K562 (cell line): ENCODE results near the gene ZSWIM8. TPM values are rescaled to one million over a fixed set of nuclear protein-coding genes. Genes with fewer than 3 reads are reported as not detected.
A peak's percentile ranks its signal among the peaks of the same experiment; 100 is the strongest.

Source experiments
- BRF1 ChIP-seq: IDR thresholded peaks from 3 replicates; pipeline ENCODE4 v1.6.1; 2011; ENCODE audit warnings: borderline replicate concordance, mild to moderate bottlenecking; ENCODE audit not compliant: insufficient read length; ENCODE audit errors: extremely low read depth
- EP300 ChIP-seq: IDR thresholded peaks from 2 replicates; pipeline ENCODE4 v1.6.1; 2012; ENCODE audit warnings: low read length, improper control_type of control experiment
- KDM2B ChIP-seq: fragments of 250-450 bp; sonication (Bioruptor Pico); IDR thresholded peaks from 2 replicates; pipeline ENCODE4 v1.8.0; 2021; ENCODE audit warnings: mild to moderate bottlenecking, moderate library complexity
- MAFF ChIP-seq: IDR thresholded peaks from 2 replicates; pipeline ENCODE4 v1.6.1; 2012; ENCODE audit warnings: low read length, improper control_type of control experiment
- NR2F6 ChIP-seq: fragments of 450-650 bp; formaldehyde crosslinking; IDR thresholded peaks from 2 replicates; pipeline ENCODE4 v1.4.0; 2020; ENCODE audit warnings: mild to moderate bottlenecking
- SMAD2 ChIP-seq: fragments of 150-350 bp; IDR thresholded peaks from 2 replicates; pipeline ENCODE4 v1.6.1; 2014; ENCODE audit warnings: low read depth, mild to moderate bottlenecking, low read length
- polyA plus RNA-seq, 8 experiments: library from polyadenylated mRNA; depleted of rRNA in 4 of 8; stranded (reverse) in 5 of 8; unstranded in 3 of 8; fragments of >200 nt; fragmentation: Nextera tagmentation in 2 of 8; fragmentation: Illumina TruSeq in 1 of 8; extraction: Ambion mirVana in 2 of 8; extraction: Trizol in 1 of 8; gene quantifications; 2 replicates each; pipeline versions ENCODE4 v1.2.1 to v1.2.3, GENCODE V29; 2011 to 2014; ENCODE audit warnings: inconsistent platforms in 1 of 8, missing spikeins in 1 of 8
- total RNA-seq, 7 experiments: library from RNA; depleted of rRNA in 6 of 7; stranded (reverse); fragments of >200 nt in 6 of 7; fragmentation: Illumina TruSeq in 2 of 7; extraction: Trizol in 2 of 7; gene quantifications; 2 replicates each; pipeline versions ENCODE4 v1.2.1 to v1.2.3, GENCODE V29; 2011 to 2021; ENCODE audit warnings: low replicate concordance in 1 of 7
- TF ChIP-seq, protein P1 (sequence below), 2 experiments: fragments of 150-350 bp in 1 of 2; IDR thresholded peaks; 2 replicates each; pipeline ENCODE4 v1.6.1; 2012 to 2016; ENCODE audit warnings: low read depth in 2 of 2, low read length in 2 of 2, mild to moderate bottlenecking in 1 of 2, moderate library complexity in 1 of 2
- TF ChIP-seq, protein P2 (sequence below): sonication (generic); formaldehyde crosslinking; IDR thresholded peaks from 2 replicates; pipeline ENCODE4 v1.8.0; 2022; ENCODE audit warnings: mild to moderate bottlenecking, missing genetic modification reagents
- TF ChIP-seq, protein P3 (sequence below): fragments of 250-450 bp; sonication (Bioruptor Pico); IDR thresholded peaks from 2 replicates; pipeline ENCODE4 v1.6.1; 2021; ENCODE audit warnings: mild to moderate bottlenecking
- TF ChIP-seq, protein P4 (sequence below): fragments of 450-650 bp; IDR thresholded peaks from 2 replicates; pipeline ENCODE4 v1.6.1; 2016
- TF ChIP-seq, protein P5 (sequence below): fragments of 200-800 bp; sonication (Bioruptor generic); IDR thresholded peaks from 2 replicates; pipeline ENCODE4 v1.6.1; 2016; ENCODE audit warnings: missing genetic modification characterization, missing compliant biosample characterization
- TF ChIP-seq, protein P6 (sequence below): sonication (generic); IDR thresholded peaks from 2 replicates; pipeline ENCODE4 v1.6.1; 2016

The ZSWIM8 gene
- total and polyA plus RNA-seq, 9 of the 15 experiments (the other 6 are each of a cell fraction or from before 2014, with no cell fraction given): 5.6 to 47.8 (median 26.7) TPM

DNA sequence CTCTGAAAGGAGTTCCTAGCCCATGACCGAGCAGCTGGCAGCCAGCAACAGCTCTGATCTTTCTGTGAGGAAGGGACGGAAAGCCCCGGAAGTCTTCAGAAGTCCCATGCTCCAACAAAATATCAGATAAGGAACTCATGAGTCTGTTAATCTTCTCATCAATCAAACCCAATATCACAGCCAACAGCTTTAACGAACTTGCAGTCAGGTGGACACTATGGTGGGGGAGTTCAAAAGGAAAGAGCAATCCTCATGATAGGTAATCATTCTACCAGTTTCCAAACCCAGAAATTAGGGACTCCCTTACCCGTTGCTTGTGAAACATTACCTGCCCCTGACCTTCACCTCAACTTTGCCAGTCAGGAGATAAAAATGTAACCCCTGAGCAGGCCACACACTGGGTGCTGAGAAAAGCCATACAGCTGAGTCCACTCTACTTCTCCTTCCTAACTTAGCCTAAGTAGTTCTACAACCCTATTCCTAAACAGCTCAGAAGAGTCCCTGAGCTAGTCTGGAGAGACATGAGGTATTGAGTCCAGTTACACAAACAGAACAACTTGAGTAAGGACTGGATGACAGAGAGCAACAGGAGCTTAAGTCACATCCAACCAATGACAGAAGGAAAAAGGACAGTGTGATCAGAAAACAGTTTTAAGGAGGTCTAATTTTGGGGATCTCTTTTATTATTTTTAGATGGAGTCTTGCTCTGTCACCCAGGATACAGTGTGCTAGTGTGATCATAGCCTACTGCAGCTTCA lies 23.8 kb downstream of the ZSWIM8 start (continued):
- TF ChIP-seq, protein P1, sequence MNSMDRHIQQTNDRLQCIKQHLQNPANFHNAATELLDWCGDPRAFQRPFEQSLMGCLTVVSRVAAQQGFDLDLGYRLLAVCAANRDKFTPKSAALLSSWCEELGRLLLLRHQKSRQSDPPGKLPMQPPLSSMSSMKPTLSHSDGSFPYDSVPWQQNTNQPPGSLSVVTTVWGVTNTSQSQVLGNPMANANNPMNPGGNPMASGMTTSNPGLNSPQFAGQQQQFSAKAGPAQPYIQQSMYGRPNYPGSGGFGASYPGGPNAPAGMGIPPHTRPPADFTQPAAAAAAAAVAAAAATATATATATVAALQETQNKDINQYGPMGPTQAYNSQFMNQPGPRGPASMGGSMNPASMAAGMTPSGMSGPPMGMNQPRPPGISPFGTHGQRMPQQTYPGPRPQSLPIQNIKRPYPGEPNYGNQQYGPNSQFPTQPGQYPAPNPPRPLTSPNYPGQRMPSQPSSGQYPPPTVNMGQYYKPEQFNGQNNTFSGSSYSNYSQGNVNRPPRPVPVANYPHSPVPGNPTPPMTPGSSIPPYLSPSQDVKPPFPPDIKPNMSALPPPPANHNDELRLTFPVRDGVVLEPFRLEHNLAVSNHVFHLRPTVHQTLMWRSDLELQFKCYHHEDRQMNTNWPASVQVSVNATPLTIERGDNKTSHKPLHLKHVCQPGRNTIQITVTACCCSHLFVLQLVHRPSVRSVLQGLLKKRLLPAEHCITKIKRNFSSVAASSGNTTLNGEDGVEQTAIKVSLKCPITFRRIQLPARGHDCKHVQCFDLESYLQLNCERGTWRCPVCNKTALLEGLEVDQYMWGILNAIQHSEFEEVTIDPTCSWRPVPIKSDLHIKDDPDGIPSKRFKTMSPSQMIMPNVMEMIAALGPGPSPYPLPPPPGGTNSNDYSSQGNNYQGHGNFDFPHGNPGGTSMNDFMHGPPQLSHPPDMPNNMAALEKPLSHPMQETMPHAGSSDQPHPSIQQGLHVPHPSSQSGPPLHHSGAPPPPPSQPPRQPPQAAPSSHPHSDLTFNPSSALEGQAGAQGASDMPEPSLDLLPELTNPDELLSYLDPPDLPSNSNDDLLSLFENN (IDR thresholded peaks at IDR 0.05; ENCODE audit: low read depth in 2 of 2, low read length in 2 of 2): no peak
- TF ChIP-seq KDM2B (CRISPR knock-in tag) (no peak), SMAD2 (no peak), EP300 (peak; percentile 76), BRF1 (no peak), NR2F6 (CRISPR knock-in tag) (no peak), MAFF (no peak)
- TF ChIP-seq, protein P2, sequence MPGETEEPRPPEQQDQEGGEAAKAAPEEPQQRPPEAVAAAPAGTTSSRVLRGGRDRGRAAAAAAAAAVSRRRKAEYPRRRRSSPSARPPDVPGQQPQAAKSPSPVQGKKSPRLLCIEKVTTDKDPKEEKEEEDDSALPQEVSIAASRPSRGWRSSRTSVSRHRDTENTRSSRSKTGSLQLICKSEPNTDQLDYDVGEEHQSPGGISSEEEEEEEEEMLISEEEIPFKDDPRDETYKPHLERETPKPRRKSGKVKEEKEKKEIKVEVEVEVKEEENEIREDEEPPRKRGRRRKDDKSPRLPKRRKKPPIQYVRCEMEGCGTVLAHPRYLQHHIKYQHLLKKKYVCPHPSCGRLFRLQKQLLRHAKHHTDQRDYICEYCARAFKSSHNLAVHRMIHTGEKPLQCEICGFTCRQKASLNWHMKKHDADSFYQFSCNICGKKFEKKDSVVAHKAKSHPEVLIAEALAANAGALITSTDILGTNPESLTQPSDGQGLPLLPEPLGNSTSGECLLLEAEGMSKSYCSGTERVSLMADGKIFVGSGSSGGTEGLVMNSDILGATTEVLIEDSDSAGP (CRISPR knock-in tag): no peak
- TF ChIP-seq, protein P3, sequence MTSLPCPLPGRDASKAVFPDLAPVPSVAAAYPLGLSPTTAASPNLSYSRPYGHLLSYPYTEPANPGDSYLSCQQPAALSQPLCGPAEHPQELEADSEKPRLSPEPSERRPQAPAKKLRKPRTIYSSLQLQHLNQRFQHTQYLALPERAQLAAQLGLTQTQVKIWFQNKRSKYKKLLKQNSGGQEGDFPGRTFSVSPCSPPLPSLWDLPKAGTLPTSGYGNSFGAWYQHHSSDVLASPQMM (CRISPR knock-in tag): no peak
- TF ChIP-seq, protein P4, sequence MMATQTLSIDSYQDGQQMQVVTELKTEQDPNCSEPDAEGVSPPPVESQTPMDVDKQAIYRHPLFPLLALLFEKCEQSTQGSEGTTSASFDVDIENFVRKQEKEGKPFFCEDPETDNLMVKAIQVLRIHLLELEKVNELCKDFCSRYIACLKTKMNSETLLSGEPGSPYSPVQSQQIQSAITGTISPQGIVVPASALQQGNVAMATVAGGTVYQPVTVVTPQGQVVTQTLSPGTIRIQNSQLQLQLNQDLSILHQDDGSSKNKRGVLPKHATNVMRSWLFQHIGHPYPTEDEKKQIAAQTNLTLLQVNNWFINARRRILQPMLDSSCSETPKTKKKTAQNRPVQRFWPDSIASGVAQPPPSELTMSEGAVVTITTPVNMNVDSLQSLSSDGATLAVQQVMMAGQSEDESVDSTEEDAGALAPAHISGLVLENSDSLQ: 0 out of 2 replicates have a peak, but pooled peaks have one; percentile 35
- TF ChIP-seq, protein P5, sequence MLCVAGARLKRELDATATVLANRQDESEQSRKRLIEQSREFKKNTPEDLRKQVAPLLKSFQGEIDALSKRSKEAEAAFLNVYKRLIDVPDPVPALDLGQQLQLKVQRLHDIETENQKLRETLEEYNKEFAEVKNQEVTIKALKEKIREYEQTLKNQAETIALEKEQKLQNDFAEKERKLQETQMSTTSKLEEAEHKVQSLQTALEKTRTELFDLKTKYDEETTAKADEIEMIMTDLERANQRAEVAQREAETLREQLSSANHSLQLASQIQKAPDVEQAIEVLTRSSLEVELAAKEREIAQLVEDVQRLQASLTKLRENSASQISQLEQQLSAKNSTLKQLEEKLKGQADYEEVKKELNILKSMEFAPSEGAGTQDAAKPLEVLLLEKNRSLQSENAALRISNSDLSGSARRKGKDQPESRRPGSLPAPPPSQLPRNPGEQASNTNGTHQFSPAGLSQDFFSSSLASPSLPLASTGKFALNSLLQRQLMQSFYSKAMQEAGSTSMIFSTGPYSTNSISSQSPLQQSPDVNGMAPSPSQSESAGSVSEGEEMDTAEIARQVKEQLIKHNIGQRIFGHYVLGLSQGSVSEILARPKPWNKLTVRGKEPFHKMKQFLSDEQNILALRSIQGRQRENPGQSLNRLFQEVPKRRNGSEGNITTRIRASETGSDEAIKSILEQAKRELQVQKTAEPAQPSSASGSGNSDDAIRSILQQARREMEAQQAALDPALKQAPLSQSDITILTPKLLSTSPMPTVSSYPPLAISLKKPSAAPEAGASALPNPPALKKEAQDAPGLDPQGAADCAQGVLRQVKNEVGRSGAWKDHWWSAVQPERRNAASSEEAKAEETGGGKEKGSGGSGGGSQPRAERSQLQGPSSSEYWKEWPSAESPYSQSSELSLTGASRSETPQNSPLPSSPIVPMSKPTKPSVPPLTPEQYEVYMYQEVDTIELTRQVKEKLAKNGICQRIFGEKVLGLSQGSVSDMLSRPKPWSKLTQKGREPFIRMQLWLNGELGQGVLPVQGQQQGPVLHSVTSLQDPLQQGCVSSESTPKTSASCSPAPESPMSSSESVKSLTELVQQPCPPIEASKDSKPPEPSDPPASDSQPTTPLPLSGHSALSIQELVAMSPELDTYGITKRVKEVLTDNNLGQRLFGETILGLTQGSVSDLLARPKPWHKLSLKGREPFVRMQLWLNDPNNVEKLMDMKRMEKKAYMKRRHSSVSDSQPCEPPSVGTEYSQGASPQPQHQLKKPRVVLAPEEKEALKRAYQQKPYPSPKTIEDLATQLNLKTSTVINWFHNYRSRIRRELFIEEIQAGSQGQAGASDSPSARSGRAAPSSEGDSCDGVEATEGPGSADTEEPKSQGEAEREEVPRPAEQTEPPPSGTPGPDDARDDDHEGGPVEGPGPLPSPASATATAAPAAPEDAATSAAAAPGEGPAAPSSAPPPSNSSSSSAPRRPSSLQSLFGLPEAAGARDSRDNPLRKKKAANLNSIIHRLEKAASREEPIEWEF (CRISPR knock-in tag): no peak
- TF ChIP-seq, protein P6, sequence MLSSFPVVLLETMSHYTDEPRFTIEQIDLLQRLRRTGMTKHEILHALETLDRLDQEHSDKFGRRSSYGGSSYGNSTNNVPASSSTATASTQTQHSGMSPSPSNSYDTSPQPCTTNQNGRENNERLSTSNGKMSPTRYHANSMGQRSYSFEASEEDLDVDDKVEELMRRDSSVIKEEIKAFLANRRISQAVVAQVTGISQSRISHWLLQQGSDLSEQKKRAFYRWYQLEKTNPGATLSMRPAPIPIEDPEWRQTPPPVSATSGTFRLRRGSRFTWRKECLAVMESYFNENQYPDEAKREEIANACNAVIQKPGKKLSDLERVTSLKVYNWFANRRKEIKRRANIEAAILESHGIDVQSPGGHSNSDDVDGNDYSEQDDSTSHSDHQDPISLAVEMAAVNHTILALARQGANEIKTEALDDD: peak; percentile 67
